Muscle layer of colon (tissue), 2 donors: Measurements from ENCODE around the gene SLC6A7.

Source experiments
- H3K27ac ChIP-seq: one replicate; pipeline ENCODE4 v1.7.0; 2013; ENCODE audit warnings: low read depth, mild to moderate bottlenecking, low read length, moderate library complexity
- H3K27me3 ChIP-seq, 2 donors: one replicate each; pipeline ENCODE4 v1.7.0; 2013; ENCODE audit warnings: low read length in 2 of 2, mild to moderate bottlenecking in 2 of 2; ENCODE audit not compliant: insufficient read depth in 2 of 2, control insufficient read depth in 1 of 2
- H3K36me3 ChIP-seq: one replicate; pipeline ENCODE4 v1.7.0; 2013; ENCODE audit warnings: mild to moderate bottlenecking, low read length; ENCODE audit not compliant: insufficient read depth
- H3K4me1 ChIP-seq: one replicate; pipeline ENCODE4 v1.7.0; 2013; ENCODE audit warnings: mild to moderate bottlenecking, low read length; ENCODE audit not compliant: insufficient read depth
- H3K4me3 ChIP-seq, 2 donors: one replicate each; pipeline ENCODE4 v1.7.0; 2013; ENCODE audit warnings: low read length in 2 of 2, low read depth in 1 of 2, mild to moderate bottlenecking in 1 of 2, moderate library complexity in 1 of 2
- H3K9ac ChIP-seq: one replicate; pipeline ENCODE4 v1.7.0; 2013; ENCODE audit warnings: low read length
- H3K9me3 ChIP-seq: one replicate; pipeline ENCODE4 v1.7.0; 2013; ENCODE audit warnings: mild to moderate bottlenecking, low read length
- donor health status: abdominal sarcoma.
- donor health status: Adenocarcinoma of cecum.

SLC6A7 gene

DNA sequence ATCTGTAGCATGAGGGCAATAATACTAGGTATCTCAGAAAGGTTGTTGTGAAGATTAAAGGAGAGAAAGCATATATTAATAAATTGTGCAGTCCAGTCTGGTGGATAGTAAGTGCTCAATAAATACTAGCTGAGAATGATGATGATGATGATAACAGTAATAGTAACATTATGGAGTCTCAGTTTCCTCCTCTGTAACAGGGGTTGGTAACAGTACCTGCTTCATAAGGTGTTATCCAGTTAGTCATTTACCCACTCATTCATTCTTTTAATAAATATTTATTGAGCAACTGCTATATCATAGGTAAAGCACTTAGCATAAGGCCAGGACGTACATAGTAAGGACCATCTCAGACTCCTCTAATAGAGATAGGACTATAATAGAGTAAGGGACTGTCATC lies 7.6 kb downstream of the SLC6A7 start:
- Histone ChIP-seq H3K9ac (no peak overlapping the region), H3K27ac (no peak overlapping the region), H3K4me1 (no peaks in the 10 kb centered on the region), H3K27me3 (no peaks in the 10 kb centered on the region), H3K36me3 (no peaks in the 10 kb centered on the region), H3K4me3 (no peak overlapping the region), H3K9me3 (no peaks in the 10 kb centered on the region)

DNA sequence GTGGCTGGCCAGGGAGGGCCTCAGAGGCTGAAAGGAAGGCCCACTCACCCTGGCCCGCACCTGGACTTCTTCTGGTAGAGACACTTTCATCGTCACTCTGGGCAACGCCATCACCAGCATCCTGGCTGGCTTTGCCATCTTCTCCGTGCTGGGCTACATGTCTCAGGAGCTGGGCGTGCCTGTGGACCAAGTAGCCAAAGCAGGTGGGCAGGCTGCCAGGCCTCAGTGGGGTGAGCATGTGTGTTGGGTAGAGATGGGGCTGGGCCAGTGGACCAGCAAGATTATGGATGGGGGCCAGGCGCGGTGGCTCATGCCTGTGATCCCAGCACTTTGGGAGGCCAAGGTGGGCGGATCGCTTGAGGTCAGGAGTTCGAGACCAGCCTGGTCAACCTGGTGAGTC lies 12.6 kb downstream of the SLC6A7 start:
- Histone ChIP-seq H3K4me3 (no peak overlapping the region), H3K27ac (no peak overlapping the region), H3K9me3 (no peaks in the 10 kb centered on the region), H3K9ac (no peak overlapping the region), H3K27me3 (no peaks in the 10 kb centered on the region), H3K36me3 (no peaks in the 10 kb centered on the region), H3K4me1 (no peaks in the 10 kb centered on the region)

DNA sequence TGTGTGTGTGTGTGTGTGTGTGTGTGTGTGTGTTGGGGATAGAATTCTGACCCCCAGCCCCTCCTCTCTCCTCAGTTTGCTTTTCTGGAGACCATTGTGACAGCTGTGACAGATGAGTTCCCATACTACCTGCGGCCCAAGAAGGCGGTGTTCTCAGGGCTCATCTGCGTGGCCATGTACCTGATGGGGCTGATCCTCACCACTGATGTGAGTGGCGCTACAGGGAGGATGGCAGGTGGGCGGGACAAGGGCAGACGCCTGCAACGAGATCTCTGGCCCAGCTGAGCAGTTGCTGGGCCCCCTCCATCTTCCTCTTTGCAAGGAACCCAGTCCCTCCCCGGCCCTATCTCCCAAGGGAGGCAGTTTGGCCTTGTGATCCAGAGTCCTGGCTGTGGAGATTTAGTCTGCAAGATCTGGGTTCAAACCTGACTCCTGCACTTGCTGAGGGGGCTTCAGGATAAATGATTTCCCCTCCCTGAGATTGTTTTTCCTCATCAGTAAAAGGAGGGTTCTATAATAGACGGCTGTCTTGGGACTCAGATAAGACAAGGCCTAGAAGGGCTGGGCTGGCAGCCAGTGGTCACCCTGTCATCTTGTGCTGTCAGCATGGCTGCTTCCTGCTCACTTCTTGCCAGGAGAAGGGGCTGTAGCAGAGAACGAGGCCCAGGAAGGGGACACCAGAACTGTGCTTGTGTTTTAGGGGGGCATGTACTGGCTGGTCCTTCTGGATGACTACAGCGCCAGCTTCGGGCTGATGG lies 14.1 kb downstream of the SLC6A7 start:
- Histone ChIP-seq H3K4me3 (no peak overlapping the region), H3K4me1 (no peaks in the 10 kb centered on the region), H3K27ac (no peak overlapping the region), H3K36me3 (no peaks in the 10 kb centered on the region), H3K9ac (no peak overlapping the region), H3K9me3 (no peaks in the 10 kb centered on the region), H3K27me3 (no peaks in the 10 kb centered on the region)

DNA sequence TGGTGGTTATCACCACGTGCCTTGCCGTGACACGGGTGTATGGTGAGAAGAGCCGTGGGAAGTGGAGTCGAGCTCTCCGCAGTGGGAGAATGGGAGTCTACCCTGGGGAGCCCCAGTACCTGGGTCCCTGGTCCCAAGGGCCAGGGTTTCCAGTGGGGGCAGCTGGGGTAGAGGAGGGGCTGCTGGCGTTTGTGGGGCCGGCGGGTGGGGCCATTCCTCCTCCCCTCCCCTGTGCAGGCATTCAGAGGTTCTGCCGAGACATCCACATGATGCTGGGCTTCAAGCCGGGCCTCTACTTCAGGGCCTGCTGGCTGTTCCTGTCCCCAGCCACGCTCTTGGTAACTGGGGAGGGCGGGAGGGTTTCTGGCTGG lies 14.7 kb downstream of the SLC6A7 start:
- Histone ChIP-seq H3K9ac (no peak overlapping the region), H3K4me1 (no peaks in the 10 kb centered on the region), H3K4me3 (no peak overlapping the region), H3K27me3 (no peaks in the 10 kb centered on the region), H3K36me3 (no peaks in the 10 kb centered on the region), H3K27ac (no peak overlapping the region), H3K9me3 (no peaks in the 10 kb centered on the region)

DNA sequence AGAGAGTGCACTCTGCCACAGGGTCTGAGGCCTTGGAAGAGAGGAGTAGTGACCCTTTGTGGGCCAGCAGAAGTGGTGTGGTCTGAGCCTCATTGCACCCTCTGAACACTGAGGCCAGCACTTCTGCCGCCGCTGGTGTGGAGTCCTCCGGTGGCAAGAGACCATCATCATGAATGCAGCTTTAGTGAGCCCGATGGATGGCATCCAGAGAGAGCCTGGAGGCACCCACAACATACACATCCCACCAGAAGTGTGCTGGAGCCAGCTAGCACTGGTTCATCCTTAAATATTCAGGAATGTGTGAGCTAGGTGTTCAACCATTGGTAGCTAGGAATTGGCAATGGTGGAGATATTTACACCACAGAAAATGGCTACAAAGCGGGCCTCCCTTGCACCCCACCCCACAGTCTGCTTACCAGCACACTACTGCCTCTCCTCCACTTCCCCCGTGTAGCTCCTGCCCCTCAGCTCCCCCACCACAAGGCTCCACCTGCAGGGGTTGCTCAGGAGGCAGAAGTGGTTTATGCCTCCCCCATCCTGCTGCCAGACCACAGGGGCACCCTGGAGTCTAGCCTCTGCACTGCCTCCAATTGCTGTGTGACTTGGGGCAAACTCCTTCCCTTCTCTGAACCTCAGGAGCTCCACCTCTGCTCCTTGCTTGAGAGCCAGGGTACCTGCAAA lies 16.4 kb downstream of the SLC6A7 start:
- no peak overlapping the region for H3K27ac ChIP-seq
- H3K36me3 ChIP-seq, result no peaks in the 10 kb centered on the region
- H3K4me3 ChIP-seq, result no peak overlapping the region
- no peaks in the 10 kb centered on the region for H3K4me1 ChIP-seq
- no peaks in the 10 kb centered on the region for H3K9me3 ChIP-seq
- H3K9ac ChIP-seq, result no peak overlapping the region
- no peaks in the 10 kb centered on the region for H3K27me3 ChIP-seq

DNA sequence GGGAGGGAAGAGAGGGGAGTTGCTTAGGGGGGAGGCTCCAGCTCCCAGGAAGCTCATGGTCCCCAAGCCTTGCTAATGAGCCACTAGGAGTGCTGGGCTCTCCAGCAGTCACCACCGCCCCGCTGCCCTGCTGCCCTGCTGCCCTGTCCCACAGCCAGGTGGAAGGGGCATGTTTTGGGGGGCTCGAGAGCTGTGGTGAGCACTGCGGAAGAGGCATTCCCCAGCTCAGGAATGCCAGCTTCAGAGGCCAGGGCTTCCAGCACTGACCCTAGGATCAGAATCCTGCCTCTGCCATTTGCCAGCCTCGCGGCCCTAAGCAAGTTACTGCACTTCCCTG lies 16.9 kb downstream of the SLC6A7 start:
- Histone ChIP-seq H3K9me3 (no peaks in the 10 kb centered on the region), H3K9ac (no peak overlapping the region), H3K27me3 (no peaks in the 10 kb centered on the region), H3K36me3 (no peaks in the 10 kb centered on the region), H3K4me3 (no peak overlapping the region), H3K4me1 (no peaks in the 10 kb centered on the region), H3K27ac (no peak overlapping the region)

DNA sequence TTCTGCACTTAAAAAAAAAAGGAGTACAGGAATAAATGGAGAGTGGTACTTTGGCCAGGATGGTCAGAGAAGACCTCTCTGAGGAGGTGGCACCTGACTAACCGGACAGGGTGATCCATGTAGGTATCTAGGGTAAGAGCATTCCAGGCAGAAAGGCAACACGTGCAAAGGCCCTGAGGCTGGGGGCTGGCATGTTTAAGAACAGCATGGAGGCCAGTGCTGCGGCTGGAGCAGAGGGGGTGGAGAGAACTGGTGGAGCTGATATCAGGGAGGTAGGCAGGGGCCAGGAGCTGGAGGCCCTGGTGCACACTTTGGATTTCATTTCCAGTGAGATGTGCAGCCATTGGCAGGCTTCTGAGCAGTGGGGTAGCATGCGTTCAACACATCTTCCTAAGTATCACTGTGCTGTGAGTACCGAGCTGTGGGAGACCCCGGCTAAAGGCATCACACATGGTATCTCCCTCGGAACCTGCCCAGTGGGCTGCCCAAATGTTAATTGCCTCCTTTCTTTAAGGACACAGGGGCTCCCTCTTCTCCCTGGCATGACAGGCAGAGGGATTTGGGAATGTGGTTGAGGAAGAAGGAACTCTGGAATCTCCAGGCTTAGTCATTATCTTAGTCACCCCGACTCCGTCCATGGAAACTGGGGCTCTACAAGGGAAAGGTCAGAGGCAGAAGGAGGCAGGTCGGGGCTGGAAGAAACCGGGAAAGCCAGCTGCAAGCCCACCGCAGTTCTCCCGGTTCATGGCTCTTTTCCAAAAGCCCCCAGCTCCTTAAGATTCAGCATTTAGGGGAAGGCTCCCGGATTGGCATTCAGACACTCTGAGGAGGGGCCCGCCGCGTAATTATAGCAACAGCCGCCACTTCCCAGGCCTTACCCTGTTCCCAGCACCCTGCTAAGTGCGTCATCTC lies 18.6 kb downstream of the SLC6A7 start:
- no peaks in the 10 kb centered on the region for H3K9me3 ChIP-seq
- no peak overlapping the region for H3K27ac ChIP-seq
- no peaks in the 10 kb centered on the region for H3K27me3 ChIP-seq
- H3K9ac ChIP-seq, result no peak overlapping the region
- no peaks in the 10 kb centered on the region for H3K4me1 ChIP-seq
- no peaks in the 10 kb centered on the region for H3K36me3 ChIP-seq
- no peak overlapping the region for H3K4me3 ChIP-seq

DNA sequence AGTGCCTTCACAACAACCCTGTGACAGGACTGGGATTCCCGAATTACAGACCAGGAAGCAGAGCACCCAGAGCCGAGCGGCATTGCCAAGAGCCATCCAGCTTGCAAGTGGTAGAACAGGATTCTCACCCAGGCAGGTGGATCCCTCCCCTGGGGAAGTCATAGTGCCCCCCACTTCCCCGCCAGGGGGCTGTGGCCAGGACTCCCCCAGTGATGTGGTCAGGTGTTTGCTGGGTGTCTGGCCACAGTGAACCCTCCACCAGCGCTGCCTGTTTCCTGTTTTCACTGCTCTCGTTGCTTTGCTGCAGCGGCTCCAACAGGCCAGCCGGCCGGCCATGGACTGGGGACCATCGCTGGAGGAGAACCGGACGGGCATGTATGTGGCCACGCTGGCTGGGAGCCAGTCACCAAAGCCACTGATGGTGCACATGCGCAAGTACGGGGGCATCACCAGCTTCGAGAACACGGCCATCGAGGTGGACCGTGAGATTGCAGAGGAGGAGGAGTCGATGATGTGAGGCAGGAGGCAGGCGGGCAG lies 19.3 kb downstream of the SLC6A7 start:
- no peaks in the 10 kb centered on the region for H3K9me3 ChIP-seq
- no peak overlapping the region for H3K9ac ChIP-seq
- no peaks in the 10 kb centered on the region for H3K27me3 ChIP-seq
- H3K4me1 ChIP-seq, result no peaks in the 10 kb centered on the region
- no peaks in the 10 kb centered on the region for H3K36me3 ChIP-seq
- H3K4me3 ChIP-seq, result no peak overlapping the region
- H3K27ac ChIP-seq, result no peak overlapping the region

DNA sequence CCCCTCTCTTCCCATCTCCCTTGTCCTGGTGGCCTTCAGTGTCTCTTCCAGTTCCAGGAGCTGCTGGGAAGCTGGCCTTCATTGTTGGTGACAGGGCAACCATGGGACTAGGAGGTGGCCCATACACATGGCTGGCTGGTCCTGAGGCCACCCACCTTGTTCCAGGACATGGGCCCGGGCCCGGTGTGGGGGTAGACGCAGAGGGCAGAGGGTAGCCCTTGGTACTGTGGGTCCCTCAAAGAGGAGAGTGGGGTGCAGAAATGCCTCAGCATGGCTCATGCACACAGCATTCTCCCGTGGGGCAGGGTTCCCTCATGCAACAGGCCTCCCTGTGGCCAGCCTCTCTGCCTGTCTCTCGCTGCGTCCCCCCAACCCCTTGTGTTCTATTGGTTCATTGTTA lies 20.8 kb downstream of the SLC6A7 start:
- Histone ChIP-seq H3K27ac (no peak overlapping the region), H3K4me1 (no peaks in the 10 kb centered on the region), H3K9me3 (no peaks in the 10 kb centered on the region), H3K36me3 (no peaks in the 10 kb centered on the region), H3K4me3 (no peak overlapping the region), H3K9ac (no peak overlapping the region), H3K27me3 (no peaks in the 10 kb centered on the region)

DNA sequence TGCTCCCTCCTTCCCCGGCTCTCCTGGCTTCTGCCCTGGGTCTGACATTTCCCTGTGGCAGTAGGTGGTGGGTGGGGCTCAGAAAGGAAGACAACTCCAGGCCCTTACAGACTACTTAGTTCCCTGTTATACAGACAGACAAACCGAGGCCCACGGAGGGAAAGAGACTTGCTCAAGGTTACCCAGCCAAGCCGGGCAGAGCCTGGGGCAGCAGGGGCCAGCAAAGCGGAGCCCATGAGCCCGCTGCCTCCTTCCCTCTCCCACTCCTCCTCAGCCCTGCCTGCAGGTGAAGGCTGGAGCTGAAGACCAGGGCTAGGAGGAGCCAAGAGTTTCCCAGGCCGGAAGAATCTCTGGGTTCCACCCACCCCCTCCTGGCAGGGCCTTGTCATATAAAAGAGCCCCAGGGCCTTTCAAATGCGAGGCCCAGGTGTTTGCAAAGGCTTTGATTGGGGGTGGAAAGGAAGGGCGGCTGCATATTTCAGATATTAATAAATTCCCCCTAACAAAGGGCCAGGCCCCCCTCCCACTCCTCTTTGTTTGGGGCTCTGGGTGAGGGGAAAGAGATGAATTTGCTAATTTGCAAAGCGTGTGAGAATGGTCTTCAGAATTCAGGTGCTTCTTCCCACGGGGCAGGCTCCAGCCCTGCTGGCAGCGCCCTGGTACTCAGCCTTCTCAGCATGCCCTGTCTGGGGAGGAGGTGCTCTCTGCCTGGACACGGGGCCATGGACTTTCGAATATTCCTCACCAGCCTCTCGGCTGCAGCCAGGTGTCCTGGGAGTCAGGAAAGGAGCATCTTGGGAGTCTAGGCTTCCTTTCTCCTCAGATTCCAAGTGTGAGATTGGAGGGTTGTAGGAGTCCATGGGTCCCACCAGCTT lies 21.5 kb downstream of the SLC6A7 start:
- Histone ChIP-seq H3K27ac (no peak overlapping the region), H3K4me3 (no peak overlapping the region), H3K9me3 (no peaks in the 10 kb centered on the region), H3K27me3 (no peaks in the 10 kb centered on the region), H3K9ac (no peak overlapping the region), H3K36me3 (no peaks in the 10 kb centered on the region), H3K4me1 (no peaks in the 10 kb centered on the region)

DNA sequence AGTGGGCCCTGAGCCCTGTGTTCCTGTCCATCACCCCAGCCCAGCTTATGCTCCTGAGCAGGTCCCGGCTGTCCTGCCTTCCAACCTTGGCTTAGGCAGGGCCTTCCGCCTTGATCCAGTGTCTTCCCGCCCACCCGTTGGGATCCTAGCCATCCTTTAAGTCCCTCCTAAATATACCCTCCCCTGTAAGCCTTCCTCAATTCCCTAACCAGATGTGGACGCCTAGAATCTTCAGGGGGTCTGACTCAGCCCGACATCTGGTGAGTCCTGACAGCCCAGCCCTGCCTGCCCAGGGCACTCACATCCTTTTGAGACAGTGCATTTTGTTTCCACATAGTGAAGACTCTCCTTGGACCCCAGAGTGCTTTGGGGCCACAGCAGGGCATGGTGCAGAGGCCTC lies 23.7 kb downstream of the SLC6A7 start:
- Histone ChIP-seq H3K27me3 (peaks cover 0 to 2% of the 10 kb centered on the region in 2 donors), H3K36me3 (no peaks in the 10 kb centered on the region), H3K27ac (no peak overlapping the region), H3K4me3 (no peak overlapping the region), H3K9me3 (no peaks in the 10 kb centered on the region), H3K9ac (no peak overlapping the region), H3K4me1 (no peaks in the 10 kb centered on the region)
